IgD-negative memory B cell (primary cell): ENCODE data around the gene TEKTIP1. TPM values are rescaled to one million over a fixed set of nuclear protein-coding genes. Genes with fewer than 3 reads are reported as not detected.
A peak's percentile ranks its signal among the peaks of the same experiment; 100 is the strongest.

Experiments used
- H3K27ac Mint-ChIP-seq, 3 donors: one replicate each; pipeline ENCODE4 v1.8.0; 2020 to 2022; ENCODE audit warnings: mild to moderate bottlenecking in 3 of 3, mixed read lengths in 3 of 3, moderate library complexity in 1 of 3
- H3K27me3 Mint-ChIP-seq: one replicate; pipeline ENCODE4 v1.8.0; 2021; ENCODE audit warnings: mixed read lengths
- H3K36me3 Mint-ChIP-seq: one replicate; pipeline ENCODE4 v1.8.0; 2020; ENCODE audit warnings: mild to moderate bottlenecking, mixed read lengths
- H3K4me1 Mint-ChIP-seq, 3 donors: one replicate each; pipeline ENCODE4 v1.8.0; 2020 to 2022; ENCODE audit warnings: mixed read lengths in 3 of 3, mild to moderate bottlenecking in 1 of 3
- H3K4me3 Mint-ChIP-seq, 4 donors: one replicate each; pipeline ENCODE4 v1.8.0; 2020 to 2022; ENCODE audit warnings: mild to moderate bottlenecking in 4 of 4, mixed read lengths in 4 of 4, moderate library complexity in 3 of 4
- H3K9me3 Mint-ChIP-seq, 3 donors: one replicate each; pipeline ENCODE4 v1.8.0; 2020 to 2021; ENCODE audit warnings: mixed read lengths in 3 of 3, mild to moderate bottlenecking in 1 of 3
- polyA plus RNA-seq: library from polyadenylated mRNA; unstranded; fragments of 300-500 nt; fragmentation: Illumina TruSeq; gene quantifications from one replicate; pipeline ENCODE4 v1.2.3, GENCODE V29; 2021

Gene TEKTIP1
- not detected for polyA plus RNA-seq

DNA sequence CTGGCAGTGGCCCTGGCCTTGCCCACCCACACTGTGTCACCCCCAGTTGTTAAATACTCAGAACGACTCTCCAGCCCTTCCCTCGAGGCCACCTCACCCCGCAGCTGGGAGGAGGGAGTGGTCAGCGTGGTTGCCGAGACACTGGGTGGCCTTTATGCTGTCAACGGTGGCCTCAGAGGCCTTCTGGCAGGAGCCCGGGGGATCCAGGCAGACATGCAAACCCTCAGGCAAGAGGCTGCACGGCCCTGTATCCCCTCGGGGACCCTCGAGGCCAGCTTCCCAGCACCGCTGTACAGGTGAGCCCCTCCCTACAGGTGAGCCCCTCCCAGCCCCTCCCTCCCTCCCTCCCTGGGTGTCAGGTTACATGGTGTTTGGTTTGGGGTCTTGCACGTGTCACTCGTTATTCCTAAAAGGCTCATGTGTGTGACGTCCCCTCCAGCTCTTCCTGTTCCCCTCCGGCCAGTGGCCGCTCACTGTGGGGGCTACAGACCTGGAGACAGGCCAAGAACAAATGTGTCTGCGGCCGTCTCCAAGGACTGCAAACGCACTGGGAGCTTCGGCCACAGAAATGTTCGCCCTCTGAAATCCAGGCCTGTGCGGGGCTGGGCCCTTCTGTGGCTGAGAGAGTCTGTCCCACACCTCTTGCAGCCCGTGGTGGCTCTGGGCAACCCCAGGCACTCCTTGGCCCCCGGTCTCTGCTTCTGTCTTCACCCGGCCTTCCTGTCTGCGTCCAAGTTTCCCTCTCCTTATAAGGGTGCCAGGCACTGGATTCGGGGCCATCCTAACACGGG lies at the start of gene TEKTIP1:
Gene TEKTIP1 (plus strand): TSS at position 210 of the 791 bp plus-strand sequence. CDS start 4 bp downstream, at position 214.
- Mint-ChIP-seq H3K27me3 (no peaks in the 10 kb centered on the region), H3K36me3 (peaks cover 2% of the 10 kb centered on the region), H3K4me3 (no peak within 1 kb of the TSS), H3K9me3 (no peaks in the 10 kb centered on the region), H3K4me1 (no peaks in the 10 kb centered on the region), H3K27ac (peak within 1 kb of the TSS in 2 of 3 donors; percentile 59 to 63)

DNA sequence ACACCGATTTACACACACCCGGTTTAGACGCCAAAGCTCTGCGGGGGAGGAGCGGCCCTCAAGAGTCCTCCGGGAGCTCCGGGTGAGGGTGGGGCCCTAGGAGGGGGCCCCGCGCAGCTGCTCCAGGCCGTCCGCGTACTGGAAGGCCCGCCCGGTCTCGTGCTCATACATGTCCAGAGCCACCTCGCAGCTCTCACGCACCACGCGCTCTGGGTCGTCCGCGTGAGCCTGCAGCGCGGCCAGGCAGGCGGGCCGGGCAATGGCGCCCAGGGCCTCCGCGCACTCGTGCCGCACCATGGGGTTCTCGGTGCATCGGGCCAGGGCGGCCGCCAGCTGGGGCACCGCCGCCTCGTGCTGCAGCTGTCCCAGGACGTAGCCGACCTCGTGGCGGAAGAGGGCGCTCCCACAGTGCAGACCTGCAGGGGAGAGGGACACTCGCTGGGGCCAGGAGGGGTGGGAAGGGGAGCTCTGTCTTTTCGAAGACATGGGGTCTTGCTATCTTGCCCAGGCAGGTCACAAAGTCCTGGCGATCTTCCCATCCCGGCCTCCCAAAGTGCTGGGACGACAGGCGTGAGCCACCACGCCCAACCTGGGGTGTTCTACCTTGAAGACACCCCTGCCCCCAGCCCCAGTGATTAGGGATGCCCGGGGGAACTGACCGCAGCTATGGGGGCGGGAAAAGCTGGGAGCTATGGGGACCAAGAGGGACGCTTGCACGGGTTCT lies 47.4 kb upstream of the TEKTIP1 start:
- Mint-ChIP-seq H3K4me3 (no peak overlapping the region), H3K4me1 (no peaks in the 10 kb centered on the region)

DNA sequence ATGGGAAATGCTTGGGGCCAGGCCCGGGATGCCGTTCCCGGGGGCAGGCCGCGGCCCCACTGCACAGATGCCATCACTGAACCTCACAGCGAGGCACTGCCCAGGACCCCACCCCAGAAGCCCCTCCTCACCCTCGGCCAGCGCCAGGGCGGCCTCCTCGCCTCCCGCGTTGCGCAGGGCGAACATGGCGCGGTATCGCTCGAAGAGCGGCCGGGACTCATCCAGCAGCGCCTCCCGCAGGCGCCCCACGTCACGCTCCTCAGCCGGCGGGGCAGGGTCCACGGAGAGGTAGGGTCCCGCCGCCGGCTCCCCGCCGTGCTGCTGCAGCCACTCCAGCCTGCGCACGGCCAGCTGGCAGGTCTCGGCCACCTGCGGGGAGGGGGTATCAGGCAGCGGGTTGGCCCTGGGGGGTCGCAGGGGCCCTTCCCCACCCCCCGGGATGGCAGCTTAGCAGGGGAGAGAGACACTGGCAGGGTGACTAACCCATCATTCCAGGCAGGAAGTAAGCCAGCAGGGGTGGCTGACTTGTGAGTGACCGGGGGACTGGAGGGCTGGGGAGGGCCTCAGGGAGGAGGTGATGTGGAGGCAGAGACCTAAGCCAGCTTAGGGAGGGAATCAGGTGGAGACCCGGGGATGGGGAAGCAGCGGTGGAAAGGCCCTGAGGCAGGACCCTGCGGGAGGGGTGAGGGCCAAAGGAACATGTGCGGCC lies 46.7 kb upstream of the TEKTIP1 start:
- Mint-ChIP-seq H3K27me3 (no peaks in the 10 kb centered on the region), H3K4me1 (peaks cover 0 to 3% (median 0%) of the 10 kb centered on the region in 3 donors), H3K27ac (peak overlapping the region in 1 of 3 donors; percentile 18), H3K9me3 (no peaks in the 10 kb centered on the region), H3K4me3 (peak overlapping the region in 1 of 4 donors; percentile 37), H3K36me3 (peaks cover 5% of the 10 kb centered on the region)

More for the DNA sequence above, 47.4 kb upstream of the TEKTIP1 start:
- Mint-ChIP-seq H3K27ac (no peak overlapping the region), H3K36me3 (peaks cover 2% of the 10 kb centered on the region), H3K27me3 (no peaks in the 10 kb centered on the region), H3K9me3 (no peaks in the 10 kb centered on the region)

DNA sequence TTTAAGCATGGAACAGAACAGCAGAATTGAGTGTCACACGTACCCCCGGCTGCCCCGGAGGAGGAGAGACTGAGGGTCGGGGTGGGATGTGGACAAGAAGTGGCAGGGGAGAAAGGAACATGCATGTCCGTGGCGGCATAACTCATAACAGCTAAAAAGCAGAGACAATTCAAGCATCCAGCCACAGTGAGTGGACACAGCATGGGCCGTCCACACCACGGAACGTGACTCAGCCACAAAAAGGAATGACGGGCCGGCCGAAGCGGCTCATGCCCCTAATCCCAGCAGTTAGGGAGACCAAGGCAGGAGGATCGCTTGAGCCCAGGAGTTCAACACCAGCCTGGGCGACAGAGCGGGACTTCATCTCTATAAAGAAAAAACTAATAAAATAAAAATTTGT lies 46.1 kb upstream of the TEKTIP1 start:
- Mint-ChIP-seq H3K9me3 (no peaks in the 10 kb centered on the region), H3K4me3 (no peak overlapping the region), H3K27me3 (no peaks in the 10 kb centered on the region), H3K36me3 (peaks cover 5% of the 10 kb centered on the region), H3K4me1 (peaks cover 0 to 3% (median 0%) of the 10 kb centered on the region in 3 donors), H3K27ac (peak overlapping the region in 1 of 3 donors; percentile 18)

DNA sequence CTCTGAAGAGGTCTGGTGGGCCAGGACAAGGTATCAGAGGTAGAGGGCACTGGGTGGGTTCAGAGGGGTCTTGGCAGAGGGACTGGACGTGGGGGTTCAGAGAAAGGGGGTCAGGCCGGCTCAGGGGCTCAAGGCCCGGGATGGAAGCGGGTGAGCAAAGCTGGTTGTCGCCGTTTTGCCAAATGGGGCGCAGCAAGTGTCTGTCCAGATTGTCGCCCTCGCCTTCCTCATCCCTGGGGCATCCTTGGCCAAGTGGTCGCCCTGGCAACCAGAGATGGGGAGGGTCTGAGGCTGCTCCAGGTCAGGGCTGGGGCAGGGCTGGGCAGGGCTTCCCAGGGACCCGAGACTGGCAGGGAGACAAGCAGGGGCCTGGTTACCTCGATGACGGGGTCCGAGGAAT lies 45.3 kb upstream of the TEKTIP1 start:
- Mint-ChIP-seq H3K4me3 (no peak overlapping the region), H3K4me1 (peaks cover 0 to 5% (median 0%) of the 10 kb centered on the region in 3 donors), H3K9me3 (no peaks in the 10 kb centered on the region), H3K36me3 (peaks cover 7% of the 10 kb centered on the region), H3K27me3 (no peaks in the 10 kb centered on the region), H3K27ac (peak overlapping the region in 1 of 3 donors; percentile 39)

DNA sequence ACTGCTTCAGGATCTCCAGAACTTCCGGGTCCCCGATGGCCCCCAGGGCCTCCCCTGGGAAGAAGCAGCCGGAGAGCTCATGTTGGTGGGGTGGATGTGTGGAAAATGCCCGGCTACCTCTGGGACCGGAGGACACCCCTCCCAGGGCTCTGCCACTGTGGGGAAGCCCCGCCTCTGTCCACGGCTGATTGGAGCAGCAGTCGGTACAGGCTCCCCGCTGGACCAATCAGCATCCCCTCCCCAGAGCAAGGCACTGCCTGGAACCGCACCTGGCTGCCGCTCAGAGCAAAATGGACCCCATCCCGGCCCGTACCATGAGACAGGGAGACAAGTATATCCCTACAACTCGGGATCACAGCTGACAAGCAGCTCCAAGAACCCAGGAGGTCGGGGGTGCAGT lies 44.9 kb upstream of the TEKTIP1 start:
- no peaks in the 10 kb centered on the region for H3K9me3 Mint-ChIP-seq
- H3K4me1 Mint-ChIP-seq, result peaks cover 1 to 5% (median 3%) of the 10 kb centered on the region in 3 donors
- H3K27me3 Mint-ChIP-seq, result no peaks in the 10 kb centered on the region
- H3K4me3 Mint-ChIP-seq, result no peak overlapping the region
- H3K27ac Mint-ChIP-seq, result no peak overlapping the region
- peaks cover 7% of the 10 kb centered on the region for H3K36me3 Mint-ChIP-seq

DNA sequence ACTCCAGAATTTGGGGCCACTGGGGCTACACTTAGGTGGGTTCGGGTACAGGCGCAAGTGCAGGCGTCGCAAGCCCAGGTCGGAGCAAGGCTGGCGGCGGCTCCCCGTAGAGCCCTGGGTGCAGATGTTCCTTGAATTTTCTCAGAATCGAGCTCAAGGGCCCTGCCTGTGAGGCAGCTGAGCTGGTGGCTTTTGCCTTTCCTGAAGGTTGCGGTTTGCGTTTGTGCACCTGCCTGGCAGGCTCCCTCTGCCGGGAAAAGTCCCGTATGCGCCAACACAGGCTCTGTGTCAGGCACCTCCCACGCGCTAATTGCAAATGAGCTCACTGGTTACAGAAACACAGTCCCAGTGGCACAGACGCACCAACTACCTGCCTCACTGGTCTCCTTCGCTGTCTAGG lies 44.4 kb upstream of the TEKTIP1 start:
- Mint-ChIP-seq H3K9me3 (no peaks in the 10 kb centered on the region), H3K4me1 (peaks cover 3 to 7% (median 6%) of the 10 kb centered on the region in 3 donors), H3K36me3 (peaks cover 8% of the 10 kb centered on the region), H3K27ac (peak overlapping the region in 1 of 3 donors; percentile 39), H3K27me3 (no peaks in the 10 kb centered on the region), H3K4me3 (no peak overlapping the region)

DNA sequence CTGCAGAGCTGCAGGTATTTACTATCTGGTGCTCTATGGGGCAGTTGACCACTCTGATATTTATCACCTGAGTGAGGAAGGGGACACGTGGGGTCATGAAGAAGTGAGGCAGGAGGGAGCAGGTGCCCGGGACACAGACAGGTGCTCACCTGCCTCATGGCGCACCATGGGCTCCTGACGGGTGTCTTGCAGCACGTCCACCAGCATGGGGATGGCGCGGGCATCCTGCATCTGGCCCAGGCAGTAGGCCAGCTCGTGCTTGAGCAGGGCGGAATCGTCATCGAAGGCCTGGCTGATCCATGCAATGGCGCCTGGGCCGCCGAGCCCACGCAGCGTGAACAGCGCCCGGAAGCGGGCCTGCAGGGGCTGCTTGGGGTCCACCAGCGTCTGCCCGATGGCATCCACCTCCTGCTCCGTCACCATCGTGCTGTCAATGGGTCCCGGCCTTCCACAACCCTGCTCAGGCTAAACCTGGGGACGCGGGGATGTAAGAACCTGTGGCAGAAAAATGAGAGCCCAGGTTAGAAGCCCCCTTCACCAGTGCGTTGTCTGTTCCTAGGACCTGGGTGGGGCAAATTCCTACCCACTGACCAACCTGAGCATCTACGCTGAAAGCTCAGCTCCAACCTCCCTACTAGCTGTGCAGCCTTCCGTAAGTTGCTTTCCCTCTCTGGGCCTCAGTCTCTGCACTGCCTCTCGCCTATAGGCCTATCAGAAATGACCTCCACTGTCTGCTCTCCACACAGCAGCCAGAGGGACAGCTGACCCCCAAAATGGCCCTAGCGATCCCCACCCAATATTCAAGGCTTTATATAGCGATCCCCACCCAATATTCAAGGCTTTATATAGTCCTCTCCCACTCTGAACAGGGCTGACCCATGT lies 42.3 kb upstream of the TEKTIP1 start:
- Mint-ChIP-seq H3K27ac (peak overlapping the region in 2 of 3 donors; percentile 19 to 39), H3K4me1 (peaks cover 10 to 15% (median 12%) of the 10 kb centered on the region in 3 donors), H3K9me3 (no peaks in the 10 kb centered on the region), H3K4me3 (peak overlapping the region in 1 of 4 donors; percentile 76), H3K36me3 (peaks cover 10% of the 10 kb centered on the region), H3K27me3 (no peaks in the 10 kb centered on the region)

DNA sequence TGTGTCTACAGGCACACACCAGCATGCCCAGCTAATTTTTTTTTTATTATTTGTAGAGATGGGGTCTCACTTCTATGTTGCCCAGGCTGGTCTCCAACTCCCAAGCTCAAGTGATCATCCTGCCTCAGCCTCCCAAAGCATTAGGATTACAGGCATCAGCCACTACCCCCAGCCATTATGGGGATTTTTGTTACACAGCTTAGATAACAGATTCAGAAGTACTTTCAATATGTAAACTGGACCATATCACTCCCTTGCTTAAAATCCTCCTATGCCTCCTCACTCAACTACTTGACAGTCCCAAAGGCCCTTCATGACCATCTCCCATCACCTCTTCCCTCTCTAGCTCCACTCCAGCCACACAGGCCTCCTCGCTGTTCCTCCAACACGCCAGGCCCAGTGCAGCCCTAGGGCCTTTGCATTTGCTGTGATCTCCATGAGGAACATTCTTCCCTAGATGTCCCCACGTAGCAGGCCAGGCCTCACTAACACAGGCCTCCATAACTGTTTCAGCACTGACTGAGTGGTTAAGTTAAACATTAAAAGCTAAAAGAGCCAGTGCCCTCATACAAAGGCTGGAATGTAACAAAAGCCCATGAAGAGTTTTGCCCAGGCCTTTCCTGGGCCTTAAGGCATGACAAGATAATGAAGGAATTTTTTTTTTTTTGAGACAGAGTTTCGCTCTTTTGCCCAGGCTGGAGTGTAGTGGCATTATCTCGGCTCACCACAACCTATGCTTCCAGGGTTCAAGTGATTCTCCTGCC lies 41.0 kb upstream of the TEKTIP1 start:
- Mint-ChIP-seq H3K36me3 (peaks cover 10% of the 10 kb centered on the region), H3K9me3 (no peaks in the 10 kb centered on the region), H3K27me3 (no peaks in the 10 kb centered on the region), H3K4me1 (peaks cover 10 to 15% (median 12%) of the 10 kb centered on the region in 3 donors), H3K4me3 (peak overlapping the region in 2 of 4 donors; percentile 76 to 78), H3K27ac (peak overlapping the region in 1 of 3 donors; percentile 90)

DNA sequence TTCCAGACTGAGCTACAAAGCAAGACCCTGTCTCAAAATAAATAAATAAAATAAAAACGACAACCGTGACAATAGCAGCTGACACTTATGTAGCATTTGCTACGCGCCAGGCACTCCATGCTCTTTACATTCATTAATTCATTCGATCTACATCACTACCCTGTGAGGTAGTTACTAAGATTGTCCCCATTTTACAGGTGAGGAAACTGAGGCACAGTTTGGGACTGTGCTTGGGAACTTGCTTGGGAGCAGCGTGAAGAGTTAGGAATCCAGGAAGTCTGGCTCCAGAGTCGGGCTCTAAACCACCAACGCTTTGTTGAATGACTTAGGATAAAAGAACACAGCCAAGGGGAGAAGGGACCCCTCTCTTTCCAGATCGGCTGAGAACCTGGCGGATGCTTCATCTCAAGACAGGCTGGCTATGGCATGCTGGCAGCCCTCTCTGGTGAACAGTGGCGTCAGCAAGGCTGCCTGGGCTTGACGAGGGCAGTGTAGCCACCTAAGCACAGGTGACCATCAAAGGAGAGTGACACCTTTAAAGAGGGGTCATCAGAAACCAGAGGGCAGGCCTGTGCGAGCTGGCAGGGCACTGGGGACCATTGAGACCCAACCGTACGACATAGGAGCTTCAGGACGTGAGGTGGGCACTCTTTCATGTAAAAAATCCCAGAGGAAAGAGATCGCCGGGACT lies 39.1 kb upstream of the TEKTIP1 start:
- peaks cover 10% of the 10 kb centered on the region for H3K36me3 Mint-ChIP-seq
- no peaks in the 10 kb centered on the region for H3K27me3 Mint-ChIP-seq
- H3K27ac Mint-ChIP-seq, result peak overlapping the region; percentile 90 to 99 (median 98)
- H3K9me3 Mint-ChIP-seq, result no peaks in the 10 kb centered on the region
- peak overlapping the region; percentile 86 to 98 (median 95) for H3K4me3 Mint-ChIP-seq
- peaks cover 12 to 15% (median 13%) of the 10 kb centered on the region in 3 donors for H3K4me1 Mint-ChIP-seq

DNA sequence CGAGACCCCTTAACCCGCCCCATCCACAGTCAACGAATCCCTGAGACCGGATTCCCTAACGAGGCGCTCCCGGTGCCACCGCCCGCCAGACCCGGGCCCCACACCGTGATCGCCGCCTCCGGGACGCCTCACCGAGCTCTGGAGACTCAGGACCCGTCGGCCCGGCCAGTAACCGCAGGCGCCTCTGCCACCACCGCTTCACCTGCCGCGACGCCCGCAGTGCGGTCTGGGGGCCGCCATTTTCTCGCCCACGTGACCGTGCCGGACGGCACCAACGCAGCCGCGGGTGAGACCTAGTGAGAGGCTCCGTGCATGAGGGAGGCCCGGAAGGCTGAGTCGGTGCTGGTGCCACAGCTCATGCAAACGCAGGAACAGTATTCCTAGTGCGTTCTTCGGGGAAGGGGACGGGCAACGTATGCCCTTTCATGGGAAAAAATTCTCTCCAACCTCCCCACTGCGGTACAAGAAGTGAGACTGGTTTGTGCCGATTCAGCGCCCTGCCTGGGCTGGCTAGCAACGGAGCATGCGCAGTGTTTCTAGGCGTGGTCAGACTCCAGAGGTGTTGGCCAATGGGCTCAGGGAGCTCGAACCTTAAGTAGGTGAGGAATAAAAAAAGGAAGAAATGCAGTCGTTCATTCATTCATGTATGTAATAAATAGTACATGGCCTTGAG lies 38.4 kb upstream of the TEKTIP1 start, which contains the start of gene DOHH:
Gene DOHH (minus strand): TSS at position 246 of the 673 bp plus-strand sequence. CDS start 3,860 bp downstream, outside the sequence.
- Mint-ChIP-seq H3K27ac (peak within 1 kb of the TSS; percentile 90 to 99 (median 98)), H3K27me3 (no peaks in the 10 kb centered on the region), H3K36me3 (peaks cover 10% of the 10 kb centered on the region)

DNA sequence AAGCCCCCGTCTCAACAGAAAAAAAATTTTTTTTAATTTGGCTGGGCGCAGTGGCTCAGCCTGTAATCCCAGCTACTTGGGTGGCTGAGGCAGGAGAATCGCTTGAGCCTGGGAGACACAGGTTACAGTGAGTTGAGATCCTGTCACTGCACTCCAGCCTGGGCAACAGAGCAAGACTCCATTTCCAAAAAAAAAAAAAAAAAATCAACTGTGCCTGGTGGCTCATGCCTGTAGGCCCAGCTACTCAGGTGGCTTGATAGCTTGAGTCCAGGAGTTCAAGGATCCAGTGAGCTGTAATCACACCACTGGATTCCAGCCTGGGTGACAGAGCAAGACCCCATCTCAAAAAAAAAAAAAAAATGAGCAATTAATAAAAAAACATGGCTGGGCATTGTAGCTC lies 37.2 kb upstream of the TEKTIP1 start:
- no peaks in the 10 kb centered on the region for H3K27me3 Mint-ChIP-seq
- H3K9me3 Mint-ChIP-seq, result no peaks in the 10 kb centered on the region
- peaks cover 15 to 19% (median 16%) of the 10 kb centered on the region in 3 donors for H3K4me1 Mint-ChIP-seq
- peaks cover 8% of the 10 kb centered on the region for H3K36me3 Mint-ChIP-seq
- H3K27ac Mint-ChIP-seq, result no peak overlapping the region
- no peak overlapping the region for H3K4me3 Mint-ChIP-seq

More for the DNA sequence above, 38.4 kb upstream of the TEKTIP1 start, which contains the start of gene DOHH:
- Mint-ChIP-seq H3K9me3 (no peaks in the 10 kb centered on the region), H3K4me1 (peaks cover 13 to 15% (median 15%) of the 10 kb centered on the region in 3 donors), H3K4me3 (peak within 1 kb of the TSS; percentile 86 to 98 (median 95))
